Activated effector memory CD4-positive, alpha-beta T cell treated with Interleukin-2 at 50 U/mL for 16 hours (primary cell): ENCODE results near the gene GAS6.

Source experiments
- DNase-seq: peaks from one replicate; pipeline ENCODE4 v3.0.0-alpha.2; 2020

The GAS6 gene

GRCh38 chr13:113864273-113864890, 506 bp upstream of the GAS6 start:
- DNase-seq, result no peak

- no peak for DNase-seq
Observed at GRCh38 chr13:113862931-113863523, 849 bp downstream of the GAS6 start.

GRCh38 chr13:113862191-113862930, 1.5 kb downstream of the GAS6 start:
- DNase-seq, result no peak

- no peak for DNase-seq
Observed at GRCh38 chr13:113861433-113862030, 2.3 kb downstream of the GAS6 start.

- DNase-seq, result no peak
Observed at GRCh38 chr13:113860665-113861432, 3.0 kb downstream of the GAS6 start.

- no peak for DNase-seq
Observed at GRCh38 chr13:113860051-113860664, 3.7 kb downstream of the GAS6 start.

GRCh38 chr13:113859311-113860050, 4.4 kb downstream of the GAS6 start:
- DNase-seq, result no peak

- no peak for DNase-seq
Observed at GRCh38 chr13:113857531-113858195, 6.2 kb downstream of the GAS6 start.

- no peak for DNase-seq
Observed at GRCh38 chr13:113856716-113857065, 7.2 kb downstream of the GAS6 start.

GRCh38 chr13:113855931-113856715, 7.8 kb downstream of the GAS6 start:
- DNase-seq, result no peak

GRCh38 chr13:113855012-113855921, 8.6 kb downstream of the GAS6 start:
- no peak for DNase-seq

- no peak for DNase-seq
Observed at GRCh38 chr13:113854238-113855011, 9.5 kb downstream of the GAS6 start.

GRCh38 chr13:113853518-113854237, 10.2 kb downstream of the GAS6 start:
- DNase-seq, result no peak

GRCh38 chr13:113852536-113853517, 11.0 kb downstream of the GAS6 start:
- DNase-seq, result no peak

- DNase-seq, result no peak
Observed at GRCh38 chr13:113851826-113852535, 11.9 kb downstream of the GAS6 start.

GRCh38 chr13:113851480-113851803, 12.4 kb downstream of the GAS6 start:
- DNase-seq, result no peak
